ENCODE measurements around the gene HMX2. TPM values are rescaled to one million over a fixed set of nuclear protein-coding genes. Genes with fewer than 3 reads are reported as not detected.

Gene HMX2
- total RNA-seq, 2 experiments from 2014 or later, result not detected

Other genes starting within 250 kb of the HMX2 start
- not detected for gene FAM24A, start 237.5 kb upstream of the HMX2 start, total RNA-seq
- gene C10orf88, start 193.9 kb upstream of the HMX2 start, total RNA-seq, result 10 to 100 TPM; 12.2 to 15.3 TPM
- gene PSTK, start 167.7 kb upstream of the HMX2 start, total RNA-seq, result 1 to 10 TPM; 3.5 to 4.5 TPM
- gene IKZF5, start 139.3 kb upstream of the HMX2 start, total RNA-seq, result 10 to 100 TPM; 18.5 to 20.9 TPM
- 10 to 100 TPM; 24.2 to 26.2 TPM for gene ACADSB, start 139.1 kb upstream of the HMX2 start, total RNA-seq
- gene HMX3, start 12.2 kb upstream of the HMX2 start, total RNA-seq, result not detected
- gene BUB3, start 6.3 kb downstream of the HMX2 start, total RNA-seq, result 100 to 1,000 TPM; 254 to 265 TPM

Measured in activated naive CD8-positive, alpha-beta T cell treated with anti-CD3 and anti-CD28 coated beads, Interleukin-2, amount 10 ng/mL, durations not matched to agents 7 days and 5 days (primary cell).